HepG2 (cell line): ENCODE data around the gene TTC28. TPM values are rescaled to one million over a fixed set of nuclear protein-coding genes. Genes with fewer than 3 reads are reported as not detected.

Source experiments
- ATAC-seq: fragments of 200-7000 bp; cut with Tn5 transposase; 3 replicates; pipeline ENCODE4 v1.9.1; 2020; ENCODE audit warnings: mild to moderate bottlenecking, moderate library complexity
- BruUV-seq: library from RNA; stranded (reverse); fragments of 400-500 nt; replicated peaks from 2 replicates; lab custom pipeline; 2021; lab: Mats Ljungman, UMichigan
- CTCF ChIA-PET: fragments of 300-600 bp; formaldehyde crosslinking; extraction: SDS; loops from one replicate; lab custom pipeline; 2021; ENCODE audit warnings: low total read pairs, inconsistent platforms, low intra/inter-chr PET ratio; lab: Yijun Ruan, JAX
- POLR2A ChIA-PET: fragments of 350-600 bp; sonication (Branson Sonifier 250); formaldehyde crosslinking; loops from one replicate; lab custom pipeline; 2020; ENCODE audit warnings: antibody characterized with exemption, inconsistent platforms; lab: Yijun Ruan, JAX
- DNase-seq: peaks from one replicate; pipeline ENCODE4 v3.0.0-alpha.2; 2015; ENCODE audit warnings: low spot score
- FAIRE-seq: peaks from 3 replicates; lab custom pipeline; 2011; peaks lifted over from hg19 to GRCh38; lab: Jason Lieb, UNC
- H2AFZ ChIP-seq: one replicate; pipeline ENCODE4 v1.6.1; 2011; ENCODE audit warnings: low read length, inconsistent platforms
- H3K27ac ChIP-seq: fragments of 300-600 bp; 3 replicates; pipeline ENCODE4 v1.8.0; 2011; ENCODE audit warnings: mixed run types, mild to moderate bottlenecking, mixed read lengths, low read length, inconsistent platforms; ENCODE audit not compliant: insufficient read depth; ENCODE audit errors: extremely low read length
- H3K27me3 ChIP-seq, 2 experiments: fragments of 200-600 bp in 1 of 2; 2 replicates in 1 of 2; 3 replicates in 1 of 2; pipeline versions ENCODE4 v1.6.0 to v1.8.0; 2011; ENCODE audit warnings: low read length in 2 of 2, mild to moderate bottlenecking in 2 of 2, moderate library complexity in 2 of 2, inconsistent platforms in 1 of 2; ENCODE audit not compliant: insufficient read depth in 2 of 2, control insufficient read depth in 1 of 2
- H3K36me3 ChIP-seq, 2 experiments: fragments of 200-600 bp in 1 of 2; replicated peaks in 1 of 2; 2 replicates in 1 of 2; 3 replicates in 1 of 2; pipeline versions ENCODE4 v1.5.1 to v1.8.0; 2011; ENCODE audit warnings: low read length in 2 of 2, inconsistent platforms in 1 of 2; ENCODE audit not compliant: insufficient read depth in 2 of 2, control insufficient read depth in 1 of 2
- H3K4me1 ChIP-seq: 2 replicates; pipeline ENCODE4 v1.5.1; 2012; ENCODE audit warnings: low read length, inconsistent platforms; ENCODE audit not compliant: insufficient read depth
- H3K4me2 ChIP-seq: 2 replicates; pipeline ENCODE4 v1.6.0; 2011; ENCODE audit warnings: low read depth, low read length, inconsistent platforms
- H3K4me3 ChIP-seq, 3 experiments: fragments of 200-600 bp in 1 of 3; sonication (generic), shearing (Covaris generic) in 1 of 3; replicated peaks in 1 of 3; 2 replicates each; pipeline ENCODE4 v1.5.1; 2011 to 2016; ENCODE audit warnings: low read length in 3 of 3, inconsistent platforms in 2 of 3, low read depth in 2 of 3, mild to moderate bottlenecking in 2 of 3, control low read depth in 1 of 3, mixed read lengths in 1 of 3; ENCODE audit not compliant: insufficient read depth in 1 of 3
- H3K79me2 ChIP-seq: one replicate; pipeline ENCODE4 v1.6.1; 2011; ENCODE audit warnings: low read length, inconsistent platforms; ENCODE audit not compliant: insufficient read depth
- H3K9ac ChIP-seq: 2 replicates; pipeline ENCODE4 v1.6.0; 2011; ENCODE audit warnings: mild to moderate bottlenecking, low read depth, low read length, inconsistent platforms; ENCODE audit not compliant: insufficient read depth
- H3K9me3 ChIP-seq: 2 replicates; pipeline ENCODE4 v1.5.1; 2012; ENCODE audit warnings: mild to moderate bottlenecking, low read length
- H4K20me1 ChIP-seq: 2 replicates; pipeline ENCODE4 v1.6.0; 2011; ENCODE audit warnings: inconsistent platforms, mild to moderate bottlenecking, low read length, moderate library complexity; ENCODE audit not compliant: insufficient read depth
- MTA1 ChIP-seq: sonication (generic); formaldehyde crosslinking; IDR thresholded peaks from 2 replicates; pipeline ENCODE4 v1.4.0; 2020; ENCODE audit warnings: missing genetic modification reagents, mild to moderate bottlenecking, borderline replicate concordance
- NFYB ChIP-seq: sonication (generic); formaldehyde crosslinking; IDR thresholded peaks from 2 replicates; pipeline ENCODE4 v1.4.0; 2020; ENCODE audit warnings: missing genetic modification reagents
- POLR2AphosphoS5 ChIP-seq: IDR thresholded peaks from 2 replicates; pipeline ENCODE4 v1.6.1; 2012; ENCODE audit warnings: low read depth, low read length
- RFX5 ChIP-seq: IDR thresholded peaks from 2 replicates; pipeline ENCODE4 v1.6.1; 2011; ENCODE audit warnings: low read depth, low read length, improper control_type of control experiment
- SMAD3 ChIP-seq: sonication (generic); formaldehyde crosslinking; IDR thresholded peaks from 2 replicates; pipeline ENCODE4 v1.4.0; 2020; ENCODE audit warnings: missing genetic modification reagents
- SNAPC2 ChIP-seq: sonication (generic); formaldehyde crosslinking; IDR thresholded peaks from 2 replicates; pipeline ENCODE4 v1.8.1; 2022; ENCODE audit warnings: mild to moderate bottlenecking, missing genetic modification reagents
- ZBTB4 ChIP-seq: sonication (generic); formaldehyde crosslinking; IDR thresholded peaks from 2 replicates; pipeline ENCODE4 v1.4.0; 2020; ENCODE audit warnings: missing genetic modification reagents, mild to moderate bottlenecking, borderline replicate concordance
- ZNF33A ChIP-seq: sonication (generic); formaldehyde crosslinking; IDR thresholded peaks from 2 replicates; pipeline ENCODE4 v1.5.1; 2020; ENCODE audit warnings: missing genetic modification reagents, mild to moderate bottlenecking, moderate library complexity, borderline replicate concordance
- ZNF407 ChIP-seq: sonication (generic); formaldehyde crosslinking; IDR thresholded peaks from one replicate; pipeline ENCODE4 v1.5.1; 2020; ENCODE audit warnings: mild to moderate bottlenecking, missing genetic modification reagents; ENCODE audit errors: not compliant biosample characterization
- ZNF550 ChIP-seq: sonication (generic); formaldehyde crosslinking; IDR thresholded peaks from 2 replicates; pipeline ENCODE4 v1.4.0; 2020; ENCODE audit warnings: mild to moderate bottlenecking, missing genetic modification reagents, borderline replicate concordance
- ZNF891 ChIP-seq: sonication (generic); formaldehyde crosslinking; IDR thresholded peaks from 2 replicates; pipeline ENCODE4 v1.5.0; 2020; ENCODE audit warnings: mild to moderate bottlenecking, missing genetic modification reagents
- WGBS: methylation state at CpG from one replicate; pipeline ENCODE4 v1.1.6; 2017; ENCODE audit warnings: low lambda C conversion rate; 5-methylcytosine and 5-hydroxymethylcytosine counted together
- in situ Hi-C: cut with HindIII; loops from 2 replicates; pipeline ENCODE4 v1.10.0; 2017; ENCODE audit warnings: low pct_unique_long_range_greater_than_20kb; ENCODE audit not compliant: extremely low pct_ligation_motif_present
- intact Hi-C: fragments of 100-400 bp; cut with micrococcal nuclease; formaldehyde crosslinking; loops from one replicate; pipeline ENCODE4 v1.10.0; 2022; ENCODE audit not compliant: unreplicated experiment
- polyA plus RNA-seq, 8 experiments: library from polyadenylated mRNA; depleted of rRNA in 3 of 8; stranded (reverse) in 7 of 8; unstranded in 1 of 8; fragments of >200 nt; fragmentation: Illumina TruSeq in 4 of 8; extraction: Trizol in 4 of 8; gene quantifications; 2 replicates each; pipeline versions ENCODE4 v1.2.1 to v1.2.3, GENCODE V29; 2011 to 2016; ENCODE audit warnings: low read depth in 4 of 8, missing spikeins in 1 of 8, mixed read lengths in 1 of 8; ENCODE audit not compliant: insufficient read depth in 1 of 8
- total RNA-seq, 5 experiments: library from RNA; depleted of rRNA; stranded (reverse); fragments of >200 nt; fragmentation: Illumina TruSeq; extraction: Trizol; gene quantifications; 2 replicates each; pipeline ENCODE4 v1.2.3, GENCODE V29; 2016; ENCODE audit warnings: low read depth in 1 of 5
- TF ChIP-seq, protein P1 (sequence below): sonication (generic); formaldehyde crosslinking; IDR thresholded peaks from 2 replicates; pipeline ENCODE4 v1.4.0; 2020; ENCODE audit warnings: mild to moderate bottlenecking, missing genetic modification reagents

Gene TTC28
- total and polyA plus RNA-seq, 2 of the 13 experiments (the other 11 are each of a cell fraction or from before 2014, with no cell fraction given), result 4.2 to 13.1 TPM

DNA sequence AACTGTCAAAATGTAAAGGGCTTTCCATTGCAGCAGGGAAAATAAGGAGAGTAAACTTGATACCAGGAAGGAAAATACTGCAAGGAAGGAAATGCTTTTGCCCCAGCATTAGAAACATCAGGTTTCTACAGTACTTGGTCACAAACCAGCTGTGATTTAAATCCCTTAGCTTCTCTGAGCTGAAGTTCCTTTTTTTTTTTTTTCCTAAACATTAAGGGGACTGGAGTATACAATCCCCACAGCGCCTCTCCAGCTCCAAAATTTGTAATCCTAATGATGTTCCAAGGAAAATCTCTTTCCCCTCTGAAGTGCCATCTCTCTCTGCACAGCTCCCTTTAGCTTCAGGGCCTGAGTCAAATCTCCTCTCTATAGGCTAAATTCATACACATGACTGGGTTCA is 540.1 kb downstream of the TTC28 start:
- no peak for ATAC-seq
- Histone ChIP-seq H3K36me3 (no peaks in the 10 kb centered on the region), H3K4me1 (no peaks in the 10 kb centered on the region), H3K79me2 (no peaks in the 10 kb centered on the region), H3K27ac (no peak overlapping the region), H3K4me2 (no peak overlapping the region), H2AFZ (no peak overlapping the region), H3K27me3 (no peaks in the 10 kb centered on the region), H3K9me3 (no peaks in the 10 kb centered on the region), H3K4me3 (no peak overlapping the region), H4K20me1 (no peaks in the 10 kb centered on the region), H3K9ac (no peak overlapping the region)
- no peak for DNase-seq
- no peak for FAIRE-seq
- ChIA-PET POLR2A (no interaction called here), CTCF (no interaction called here)
- TF ChIP-seq ZNF550 (CRISPR knock-in tag) (no peak), ZBTB4 (CRISPR knock-in tag) (no peak), SNAPC2 (CRISPR knock-in tag) (no peak), POLR2AphosphoS5 (no peak), ZNF891 (no peak), NFYB (CRISPR knock-in tag) (no peak), SMAD3 (CRISPR knock-in tag) (no peak), RFX5 (no peak), MTA1 (CRISPR knock-in tag) (no peak), ZNF407 (no peak), ZNF33A (no peak)
- TF ChIP-seq, protein P1, sequence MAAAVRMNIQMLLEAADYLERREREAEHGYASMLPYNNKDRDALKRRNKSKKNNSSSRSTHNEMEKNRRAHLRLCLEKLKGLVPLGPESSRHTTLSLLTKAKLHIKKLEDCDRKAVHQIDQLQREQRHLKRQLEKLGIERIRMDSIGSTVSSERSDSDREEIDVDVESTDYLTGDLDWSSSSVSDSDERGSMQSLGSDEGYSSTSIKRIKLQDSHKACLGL (CRISPR knock-in tag), result no peak
- intact Hi-C loops, result no loop called here
- no TSS peak for BruUV-seq
- WGBS, result 100% methylated on average over 1 of the region's 1 CpG
- in situ Hi-C loops, result no loop called here
